Cerebellar nuclear complex (tissue), 1 donor: ENCODE measurements around the gene BICRA.
"Not testable (repeated sequence)": the region's sequence is repeated elsewhere in the genome, so short reads cannot be mapped to it uniquely, and the experiment has no call there.

Experiments used
- DNase-seq, 2 experiments: peaks; one replicate each; lab custom pipeline; 2025; lab: John Stamatoyannopoulos, UW

The BICRA gene

GRCh38 chr19:47608969-47609905 is at the start of gene BICRA:
TSS of gene BICRA (plus strand) at chr19:47609134. CDS start at chr19:47673575, 64,441 bp downstream.
- DNase-seq, result peak in 1 of 2 experiments; percentile 3

- DNase-seq, result no peak
These were observed 47.9 kb upstream of the BICRA start for GRCh38 chr19:47560999-47561398.

- DNase-seq, result no peak
These were observed 47.4 kb upstream of the BICRA start for GRCh38 chr19:47561440-47562057.

- no peak for DNase-seq
These were observed 44.9 kb upstream of the BICRA start for GRCh38 chr19:47564081-47564480.

- DNase-seq, result no peak
These were observed 39.6 kb upstream of the BICRA start for GRCh38 chr19:47569331-47569730.

- no peak for DNase-seq
These were observed 36.3 kb upstream of the BICRA start for GRCh38 chr19:47572635-47573034.

GRCh38 chr19:47573071-47574026 is 35.6 kb upstream of the BICRA start, which contains the start of gene ZNF541:
TSS of gene ZNF541 (minus strand) at chr19:47573148. CDS start at chr19:47555856, 17,292 bp downstream.
- DNase-seq, result no peak

- no peak for DNase-seq
These were observed 28.5 kb upstream of the BICRA start for GRCh38 chr19:47580397-47580796.

- DNase-seq, result no peak
These were observed 27.2 kb upstream of the BICRA start for GRCh38 chr19:47581605-47582319.

GRCh38 chr19:47582320-47582909 is 26.5 kb upstream of the BICRA start:
- DNase-seq, result no peak

- not testable (repeated sequence) for DNase-seq
These were observed 25.8 kb upstream of the BICRA start for GRCh38 chr19:47583161-47583560.

GRCh38 chr19:47587295-47587694 is 21.6 kb upstream of the BICRA start:
- no peak for DNase-seq

GRCh38 chr19:47589824-47590223 is 19.1 kb upstream of the BICRA start:
- DNase-seq, result no peak

GRCh38 chr19:47593860-47594259 is 15.1 kb upstream of the BICRA start:
- no peak for DNase-seq

- DNase-seq, result no peak
These were observed 13.0 kb upstream of the BICRA start for GRCh38 chr19:47595944-47596343.

GRCh38 chr19:47598407-47599349 is 10.3 kb upstream of the BICRA start:
- DNase-seq, result no peak

GRCh38 chr19:47599671-47600245 is 9.2 kb upstream of the BICRA start:
- not testable (repeated sequence) for DNase-seq

- DNase-seq, result peak; percentile 97 to 98
These were observed 8.4 kb upstream of the BICRA start for GRCh38 chr19:47600246-47601179.
